ENCODE data around the gene PLEKHF1. TPM values are rescaled to one million over a fixed set of nuclear protein-coding genes. Genes with fewer than 3 reads are reported as not detected.

The PLEKHF1 gene
- total RNA-seq, 1 experiment from 2014 or later: 5.5 TPM

GRCh38 chr19:29640231-29640630 is 25.0 kb upstream of the PLEKHF1 start:
- H3K27me3 ChIP-seq (ENCODE audit: insufficient read depth, low read length): peaks cover 7% of the 10 kb centered on the region; the same call in 1 of the 2 replicates
- no TSS peak for BruUV-seq (replicated peaks)
- no peaks in the 10 kb centered on the region for H3K4me1 ChIP-seq (ENCODE audit: control insufficient read depth in 1 of 2, insufficient read depth in 2 of 2, low read length in 2 of 2)
- H3K27ac ChIP-seq (ENCODE audit: low read depth, low read length): no peak overlapping the region
- no peaks in the 10 kb centered on the region for H3K36me3 ChIP-seq (ENCODE audit: control insufficient read depth in 1 of 2, insufficient read depth in 2 of 2, low read length in 2 of 2)
- H3K4me3 ChIP-seq (replicated peaks in 1 of 2; ENCODE audit: low read depth in 1 of 2, low read length in 2 of 2): no peak overlapping the region
- H3K79me2 ChIP-seq (ENCODE audit: insufficient read depth, low read length): no peaks in the 10 kb centered on the region
- CTCF ChIA-PET: no interaction called here
- no peaks in the 10 kb centered on the region for H3K9me2 ChIP-seq (ENCODE audit: insufficient read depth)
- RAD21 ChIA-PET (ENCODE audit: low non-redundant PET in 1 of 2, low total read pairs in 2 of 2, uncharacterized antibody in 2 of 2, unreplicated experiment in 2 of 2): no interaction called here
- H3K9ac ChIP-seq (ENCODE audit: low read length): no peak overlapping the region
- H3K4me2 ChIP-seq (ENCODE audit: low read length): no peak overlapping the region
- intact Hi-C loops (cut with micrococcal nuclease): no loop called here
- H4K20me1 ChIP-seq (ENCODE audit: insufficient read depth): no peaks in the 10 kb centered on the region
- H3K9me3 ChIP-seq (ENCODE audit: control insufficient read depth in 1 of 2, insufficient read depth in 1 of 2, low read depth in 1 of 2, low read length in 2 of 2): no peaks in the 10 kb centered on the region
- TF ChIP-seq EZH2phosphoT487 (IDR thresholded peaks at IDR 0.05; ENCODE audit: borderline replicate concordance) (no peak), YY1 (IDR thresholded peaks at IDR 0.05; ENCODE audit: extremely low read depth, insufficient replicate concordance, low read depth, low read length) (no peak), FOSL1 (IDR thresholded peaks at IDR 0.05; ENCODE audit: low read depth) (no peak), RAD21 (IDR thresholded peaks at IDR 0.05; ENCODE audit: low read depth) (no peak), SIN3A (IDR thresholded peaks at IDR 0.05; ENCODE audit: low read depth) (no peak), JUND (IDR thresholded peaks at IDR 0.05) (no peak), ELF1 (IDR thresholded peaks at IDR 0.05; ENCODE audit: borderline replicate concordance, low read depth) (no peak), TCF7L2 (IDR thresholded peaks at IDR 0.05; ENCODE audit: borderline replicate concordance, extremely low read depth, insufficient read depth, insufficient read length) (no peak), CBX3 (IDR thresholded peaks at IDR 0.05; ENCODE audit: low read depth) (no peak), EGR1 (IDR thresholded peaks at IDR 0.05; ENCODE audit: low read depth) (no peak), EZH2 (IDR thresholded peaks at IDR 0.05) (no peak), POLR2AphosphoS5 (IDR thresholded peaks at IDR 0.05; ENCODE audit: low read depth, low read length) (no peak), ZFX (IDR thresholded peaks at IDR 0.05) (no peak), SP1 (IDR thresholded peaks at IDR 0.05; ENCODE audit: low read depth) (no peak), CEBPB (IDR thresholded peaks at IDR 0.05; ENCODE audit: low read depth) (no peak), POLR2A (IDR thresholded peaks at IDR 0.05; ENCODE audit: borderline replicate concordance, extremely low read depth, insufficient read depth, insufficient read length) (no peak)
- TF ChIP-seq, protein P1, sequence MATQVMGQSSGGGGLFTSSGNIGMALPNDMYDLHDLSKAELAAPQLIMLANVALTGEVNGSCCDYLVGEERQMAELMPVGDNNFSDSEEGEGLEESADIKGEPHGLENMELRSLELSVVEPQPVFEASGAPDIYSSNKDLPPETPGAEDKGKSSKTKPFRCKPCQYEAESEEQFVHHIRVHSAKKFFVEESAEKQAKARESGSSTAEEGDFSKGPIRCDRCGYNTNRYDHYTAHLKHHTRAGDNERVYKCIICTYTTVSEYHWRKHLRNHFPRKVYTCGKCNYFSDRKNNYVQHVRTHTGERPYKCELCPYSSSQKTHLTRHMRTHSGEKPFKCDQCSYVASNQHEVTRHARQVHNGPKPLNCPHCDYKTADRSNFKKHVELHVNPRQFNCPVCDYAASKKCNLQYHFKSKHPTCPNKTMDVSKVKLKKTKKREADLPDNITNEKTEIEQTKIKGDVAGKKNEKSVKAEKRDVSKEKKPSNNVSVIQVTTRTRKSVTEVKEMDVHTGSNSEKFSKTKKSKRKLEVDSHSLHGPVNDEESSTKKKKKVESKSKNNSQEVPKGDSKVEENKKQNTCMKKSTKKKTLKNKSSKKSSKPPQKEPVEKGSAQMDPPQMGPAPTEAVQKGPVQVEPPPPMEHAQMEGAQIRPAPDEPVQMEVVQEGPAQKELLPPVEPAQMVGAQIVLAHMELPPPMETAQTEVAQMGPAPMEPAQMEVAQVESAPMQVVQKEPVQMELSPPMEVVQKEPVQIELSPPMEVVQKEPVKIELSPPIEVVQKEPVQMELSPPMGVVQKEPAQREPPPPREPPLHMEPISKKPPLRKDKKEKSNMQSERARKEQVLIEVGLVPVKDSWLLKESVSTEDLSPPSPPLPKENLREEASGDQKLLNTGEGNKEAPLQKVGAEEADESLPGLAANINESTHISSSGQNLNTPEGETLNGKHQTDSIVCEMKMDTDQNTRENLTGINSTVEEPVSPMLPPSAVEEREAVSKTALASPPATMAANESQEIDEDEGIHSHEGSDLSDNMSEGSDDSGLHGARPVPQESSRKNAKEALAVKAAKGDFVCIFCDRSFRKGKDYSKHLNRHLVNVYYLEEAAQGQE (IDR thresholded peaks at IDR 0.05; ENCODE audit: low read depth): no peak
- TF ChIP-seq, protein P2, sequence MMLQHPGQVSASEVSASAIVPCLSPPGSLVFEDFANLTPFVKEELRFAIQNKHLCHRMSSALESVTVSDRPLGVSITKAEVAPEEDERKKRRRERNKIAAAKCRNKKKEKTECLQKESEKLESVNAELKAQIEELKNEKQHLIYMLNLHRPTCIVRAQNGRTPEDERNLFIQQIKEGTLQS (IDR thresholded peaks at IDR 0.05): no peak
- TF ChIP-seq, protein P3, sequence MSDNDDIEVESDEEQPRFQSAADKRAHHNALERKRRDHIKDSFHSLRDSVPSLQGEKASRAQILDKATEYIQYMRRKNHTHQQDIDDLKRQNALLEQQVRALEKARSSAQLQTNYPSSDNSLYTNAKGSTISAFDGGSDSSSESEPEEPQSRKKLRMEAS (IDR thresholded peaks at IDR 0.05): no peak
- TF ChIP-seq, protein P4, sequence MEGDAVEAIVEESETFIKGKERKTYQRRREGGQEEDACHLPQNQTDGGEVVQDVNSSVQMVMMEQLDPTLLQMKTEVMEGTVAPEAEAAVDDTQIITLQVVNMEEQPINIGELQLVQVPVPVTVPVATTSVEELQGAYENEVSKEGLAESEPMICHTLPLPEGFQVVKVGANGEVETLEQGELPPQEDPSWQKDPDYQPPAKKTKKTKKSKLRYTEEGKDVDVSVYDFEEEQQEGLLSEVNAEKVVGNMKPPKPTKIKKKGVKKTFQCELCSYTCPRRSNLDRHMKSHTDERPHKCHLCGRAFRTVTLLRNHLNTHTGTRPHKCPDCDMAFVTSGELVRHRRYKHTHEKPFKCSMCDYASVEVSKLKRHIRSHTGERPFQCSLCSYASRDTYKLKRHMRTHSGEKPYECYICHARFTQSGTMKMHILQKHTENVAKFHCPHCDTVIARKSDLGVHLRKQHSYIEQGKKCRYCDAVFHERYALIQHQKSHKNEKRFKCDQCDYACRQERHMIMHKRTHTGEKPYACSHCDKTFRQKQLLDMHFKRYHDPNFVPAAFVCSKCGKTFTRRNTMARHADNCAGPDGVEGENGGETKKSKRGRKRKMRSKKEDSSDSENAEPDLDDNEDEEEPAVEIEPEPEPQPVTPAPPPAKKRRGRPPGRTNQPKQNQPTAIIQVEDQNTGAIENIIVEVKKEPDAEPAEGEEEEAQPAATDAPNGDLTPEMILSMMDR (IDR thresholded peaks at IDR 0.05 in 2 of 3, conservative IDR thresholded peaks at IDR 0.05 in 1 of 3; ENCODE audit: borderline replicate concordance in 1 of 3, insufficient read depth in 1 of 3, low read depth in 2 of 3, low read length in 2 of 3): no peak
- H2AFZ ChIP-seq (ENCODE audit: low read depth, low read length, poor library complexity, severe bottlenecking): no peak overlapping the region
- ATAC-seq (no peak), DNase-seq (ENCODE audit: low read depth, low spot score) (no peak)
- POLR2A ChIA-PET: no interaction called here
